Measurements from ENCODE around the gene TRPM6.

DNA sequence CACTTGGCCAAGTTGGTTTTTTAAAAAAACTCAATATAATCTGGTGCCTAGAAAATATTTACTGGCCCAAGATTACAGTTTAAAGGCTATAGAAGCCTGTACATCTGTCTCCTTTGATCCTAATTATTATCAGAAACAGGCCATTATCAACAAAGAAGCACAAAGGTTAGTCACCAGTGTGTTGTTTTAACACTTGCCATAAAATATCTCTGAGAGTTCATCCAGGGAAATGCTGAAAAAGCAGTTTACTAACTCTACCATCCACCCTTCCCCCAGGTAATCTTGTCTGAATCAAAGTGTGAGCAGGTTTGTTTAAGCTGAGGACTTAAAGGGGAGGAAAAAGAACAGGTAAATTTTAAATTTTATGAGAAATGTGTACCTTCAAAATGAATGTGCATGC, 13.3 kb upstream of the TRPM6 start:
- no peak for TF ChIP-seq EZH2 (IDR thresholded peaks at IDR 0.05; ENCODE audit: insufficient read depth, poor library complexity, severe bottlenecking)
- no peak for TF ChIP-seq EZH2phosphoT487 (IDR thresholded peaks at IDR 0.05; ENCODE audit: insufficient read depth, low read depth)
